Measurements from ENCODE around the gene PTPRQ. TPM values are rescaled to one million over a fixed set of nuclear protein-coding genes. Genes with fewer than 3 reads are reported as not detected.

The PTPRQ gene
- total and polyA plus RNA-seq, 2 of the 8 experiments (the other 6 are each of a cell fraction or from before 2014, with no cell fraction given), result not detected

- H2BK5ac ChIP-seq (ENCODE audit: low read depth, low read length), result no peak overlapping the region
- no peak overlapping the region for H3K18ac ChIP-seq (ENCODE audit: extremely low read depth, low read length)
- H2BK15ac ChIP-seq (ENCODE audit: low read length), result no peak overlapping the region
- no peaks in the 10 kb centered on the region; the same call in 1 of the 2 replicates for H3K23me2 ChIP-seq (ENCODE audit: low read depth, low read length)
- no peaks in the 10 kb centered on the region for H4K20me1 ChIP-seq (replicated peaks in 1 of 2; ENCODE audit: control insufficient read depth in 1 of 2, insufficient read depth in 2 of 2, low read length in 2 of 2)
- no peak overlapping the region for H3K23ac ChIP-seq (ENCODE audit: insufficient read length)
- no peak overlapping the region for H2AFZ ChIP-seq (ENCODE audit: low read length)
- H3K4me2 ChIP-seq (ENCODE audit: insufficient read depth in 1 of 2, low read depth in 2 of 2, low read length in 2 of 2), result no peak overlapping the region
- no peak overlapping the region for H2BK120ac ChIP-seq (replicated peaks; ENCODE audit: low read depth, low read length)
- 0 out of 7 replicates have a peak, but pooled peaks cover 0 to 2% (median 0%) of the 10 kb centered on the region in 4 experiments for H3K4me1 ChIP-seq (replicated peaks in 1 of 4; ENCODE audit: control insufficient read depth in 3 of 4, insufficient read depth in 4 of 4, low read length in 3 of 4)
- H3K4ac ChIP-seq (replicated peaks; ENCODE audit: insufficient read length, low read depth, low read length), result no peak overlapping the region
- TF ChIP-seq USF2 (IDR thresholded peaks at IDR 0.05; ENCODE audit: low read length), result no peak
- no peak for TF ChIP-seq BRCA1 (IDR thresholded peaks at IDR 0.05; ENCODE audit: low read depth, low read length)
- no peak for TF ChIP-seq CEBPB (IDR thresholded peaks at IDR 0.05; ENCODE audit: low read depth, low read length)
- no peak for TF ChIP-seq CREB1 (IDR thresholded peaks at IDR 0.05)
- no peak for TF ChIP-seq HDAC6 (IDR thresholded peaks at IDR 0.05; ENCODE audit: low read depth, low read length)
- no peak for TF ChIP-seq RBBP5 (IDR thresholded peaks at IDR 0.05; ENCODE audit: borderline replicate concordance, low read depth, low read length)
- TF ChIP-seq EGR1 (IDR thresholded peaks at IDR 0.05; ENCODE audit: borderline replicate concordance, low read depth, low read length), result no peak
- TF ChIP-seq EZH2 (IDR thresholded peaks at IDR 0.05; ENCODE audit: low read depth, low read length, severe bottlenecking), result no peak
- no peak for TF ChIP-seq FOSL1 (IDR thresholded peaks at IDR 0.05; ENCODE audit: insufficient read depth, low read depth, low read length)
- TF ChIP-seq KDM5A (IDR thresholded peaks at IDR 0.05; ENCODE audit: low read length), result no peak
- 88% methylated on average over 1 of the region's 1 CpG; no CpG with 5 or more reads in 1 of the 2 experiments for WGBS, 2 experiments (ENCODE audit: extremely low coverage in 1 of 2, insufficient coverage in 1 of 2, insufficient read length in 1 of 2, insufficient replicate concordance in 2 of 2, low coverage in 1 of 2, low lambda C conversion rate in 2 of 2, missing lambda C conversion rate in 1 of 2)
- no peaks in the 10 kb centered on the region for H3K36me3 ChIP-seq (ENCODE audit: control insufficient read depth in 2 of 4, insufficient read depth in 4 of 4, low read length in 3 of 4)
- no peak overlapping the region for H3K27ac ChIP-seq (ENCODE audit: low read depth, low read length)
- no peak overlapping the region for H4K5ac ChIP-seq (ENCODE audit: insufficient read length, low read depth, low read length)
- H2BK12ac ChIP-seq (ENCODE audit: low read depth, low read length), result no peak overlapping the region
- CTCF ChIA-PET (ENCODE audit: partially characterized antibody), result no interaction called here
- DNase-seq (ENCODE audit: low read depth in 1 of 2, low spot score in 2 of 2) (no peak), FAIRE-seq (no peak)
- H3K9ac ChIP-seq (replicated peaks in 1 of 4; ENCODE audit: extremely low read depth in 1 of 4, low read depth in 3 of 4, low read length in 3 of 4), result no peak overlapping the region
- H3K9me3 ChIP-seq (ENCODE audit: insufficient read depth in 2 of 2, low read depth in 1 of 2, low read length in 1 of 2), result no peaks in the 10 kb centered on the region
- H4K8ac ChIP-seq (ENCODE audit: extremely low read depth, insufficient read depth, low read length), result no peak overlapping the region
- H3K14ac ChIP-seq (ENCODE audit: insufficient read length), result no peak overlapping the region
- H4K91ac ChIP-seq (replicated peaks; ENCODE audit: insufficient read length, low read length), result no peak overlapping the region
- H2BK20ac ChIP-seq (ENCODE audit: low read length), result no peak overlapping the region
- no peak overlapping the region for H2AK5ac ChIP-seq (ENCODE audit: low read depth, low read length)
- no peaks in the 10 kb centered on the region for H3K79me1 ChIP-seq (ENCODE audit: low read depth, low read length)
- no peaks in the 10 kb centered on the region for H3K27me3 ChIP-seq (replicated peaks in 1 of 4; ENCODE audit: control insufficient read depth in 3 of 4, extremely low read depth in 1 of 4, insufficient read depth in 3 of 4, low read length in 3 of 4)
- H3K4me3 ChIP-seq (ENCODE audit: extremely low read depth in 1 of 4, insufficient read depth in 2 of 4, low read depth in 3 of 4, low read length in 4 of 4), result no peak overlapping the region
- H3K79me2 ChIP-seq (ENCODE audit: control insufficient read depth in 1 of 2, insufficient read depth in 2 of 2, low read length in 2 of 2), result no peaks in the 10 kb centered on the region
- POLR2A ChIA-PET (ENCODE audit: partially characterized antibody), result no interaction called here
- no peak overlapping the region for H3K56ac ChIP-seq (replicated peaks; ENCODE audit: insufficient read length, low read depth, low read length)
Observed at GRCh38 chr12:80690090-80690489, 246.1 kb downstream of the PTPRQ start.

Measured in H1 (cell line).